Measurements from ENCODE around the gene PNPLA8.

The PNPLA8 gene

GRCh38 chr7:108430664-108431063 lies 95.3 kb downstream of the PNPLA8 start:
- no peaks in the 10 kb centered on the region for H3K79me1 ChIP-seq (replicated peaks; ENCODE audit: low read length, poor library complexity, severe bottlenecking)
- H4K91ac ChIP-seq (ENCODE audit: low read length) = no peak overlapping the region
- no peak overlapping the region for H2BK15ac ChIP-seq (ENCODE audit: low read depth, poor library complexity, severe bottlenecking)

DNA sequence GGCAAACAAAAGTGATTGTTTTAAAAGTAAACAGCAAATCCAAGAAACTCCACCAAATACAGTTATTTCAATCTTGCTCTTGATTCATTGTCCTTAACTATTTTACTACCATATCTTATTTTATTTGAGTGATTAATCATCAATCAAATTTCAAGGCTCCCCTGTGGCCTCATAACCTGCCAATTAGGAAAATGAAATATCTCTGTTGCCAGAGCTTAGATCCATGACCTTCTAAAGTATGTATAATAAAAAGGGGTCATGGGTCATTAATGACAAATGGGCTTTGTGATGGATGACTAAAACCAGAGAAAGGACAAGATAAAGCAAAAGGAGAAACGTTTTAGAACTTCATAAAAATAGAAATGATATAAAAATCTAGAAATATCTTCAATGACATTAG lies 98.2 kb downstream of the PNPLA8 start:
- no peaks in the 10 kb centered on the region for H3K36me3 ChIP-seq (ENCODE audit: control insufficient read depth in 1 of 2, insufficient read depth in 2 of 2, low read depth in 1 of 2, low read length in 2 of 2)
- no peak overlapping the region for H2AFZ ChIP-seq (ENCODE audit: low read depth, low read length)
- H3K27ac ChIP-seq (ENCODE audit: low read length, poor library complexity, severe bottlenecking) = no peak overlapping the region
- no peak overlapping the region for H3K14ac ChIP-seq (ENCODE audit: low read length in 2 of 2)
- H2BK12ac ChIP-seq (ENCODE audit: low read length in 2 of 2) = no peak overlapping the region
- H3K4me3 ChIP-seq (ENCODE audit: insufficient read depth in 1 of 2, low read depth in 1 of 2, low read length in 2 of 2) = no peak overlapping the region
- no peak overlapping the region for H3K4ac ChIP-seq (ENCODE audit: low read depth in 1 of 2, low read length in 2 of 2)
- no peak overlapping the region for H3K18ac ChIP-seq (ENCODE audit: low read depth in 1 of 2, low read length in 2 of 2)
- no peaks in the 10 kb centered on the region for H3K4me1 ChIP-seq (ENCODE audit: control insufficient read depth, insufficient read depth, low read depth, low read length)
- WGBS = no CpG with 5 or more reads among the region's 1 CpG
- no peak overlapping the region for H4K8ac ChIP-seq (ENCODE audit: low read length)
- no peak overlapping the region for H3K4me2 ChIP-seq (ENCODE audit: low read length, poor library complexity, severe bottlenecking)
- DNase-seq = no peak
- peaks cover 14 to 22% of the 10 kb centered on the region in 2 experiments for H3K27me3 ChIP-seq (ENCODE audit: control insufficient read depth in 1 of 2, insufficient read depth in 1 of 2, low read length in 2 of 2)
- H3K9ac ChIP-seq (ENCODE audit: low read length) = no peak overlapping the region
- H2BK5ac ChIP-seq (ENCODE audit: low read depth, low read length, poor library complexity, severe bottlenecking) = no peak overlapping the region
- H2BK120ac ChIP-seq (ENCODE audit: low read depth, low read length) = no peak overlapping the region
- no peak overlapping the region for H4K91ac ChIP-seq (ENCODE audit: low read length)
- H2BK15ac ChIP-seq (ENCODE audit: low read depth, poor library complexity, severe bottlenecking) = no peak overlapping the region
- no peak overlapping the region for H3K23ac ChIP-seq (ENCODE audit: low read length in 2 of 2)
- no peaks in the 10 kb centered on the region for H3K79me1 ChIP-seq (replicated peaks; ENCODE audit: low read length, poor library complexity, severe bottlenecking)
- no peak overlapping the region for H2AK5ac ChIP-seq (ENCODE audit: low read length, severe bottlenecking)
- no peaks in the 10 kb centered on the region for H3K9me3 ChIP-seq (ENCODE audit: control insufficient read depth, low read length)

More at GRCh38 chr7:108430664-108431063, 95.3 kb downstream of the PNPLA8 start:
- no peak overlapping the region for H3K4ac ChIP-seq (ENCODE audit: low read depth in 1 of 2, low read length in 2 of 2)
- H3K14ac ChIP-seq (ENCODE audit: low read length in 2 of 2) = no peak overlapping the region
- no peak overlapping the region for H3K4me3 ChIP-seq (ENCODE audit: insufficient read depth in 1 of 2, low read depth in 1 of 2, low read length in 2 of 2)
- no peak overlapping the region for H2BK120ac ChIP-seq (ENCODE audit: low read depth, low read length)
- H3K9me3 ChIP-seq (ENCODE audit: control insufficient read depth, low read length) = no peaks in the 10 kb centered on the region
- peaks cover 0 to 6% of the 10 kb centered on the region in 2 experiments for H3K27me3 ChIP-seq (ENCODE audit: control insufficient read depth in 1 of 2, insufficient read depth in 1 of 2, low read length in 2 of 2)
- no peak overlapping the region for H3K4me2 ChIP-seq (ENCODE audit: low read length, poor library complexity, severe bottlenecking)
- no peak overlapping the region for H4K8ac ChIP-seq (ENCODE audit: low read length)
- no peak overlapping the region for H2BK12ac ChIP-seq (ENCODE audit: low read length in 2 of 2)
- H3K9ac ChIP-seq (ENCODE audit: low read length) = no peak overlapping the region
- no peak overlapping the region for H3K27ac ChIP-seq (ENCODE audit: low read length, poor library complexity, severe bottlenecking)
- H2AFZ ChIP-seq (ENCODE audit: low read depth, low read length) = no peak overlapping the region
- WGBS = 42% methylated on average over 1 of the region's 1 CpG
- no peak for DNase-seq
- H2AK5ac ChIP-seq (ENCODE audit: low read length, severe bottlenecking) = no peak overlapping the region
- H3K36me3 ChIP-seq (ENCODE audit: control insufficient read depth in 1 of 2, insufficient read depth in 2 of 2, low read depth in 1 of 2, low read length in 2 of 2) = no peaks in the 10 kb centered on the region
- no peak overlapping the region for H3K23ac ChIP-seq (ENCODE audit: low read length in 2 of 2)
- H3K18ac ChIP-seq (ENCODE audit: low read depth in 1 of 2, low read length in 2 of 2) = no peak overlapping the region
- no peak overlapping the region for H2BK5ac ChIP-seq (ENCODE audit: low read depth, low read length, poor library complexity, severe bottlenecking)
- H3K4me1 ChIP-seq (ENCODE audit: control insufficient read depth, insufficient read depth, low read depth, low read length) = no peaks in the 10 kb centered on the region

DNA sequence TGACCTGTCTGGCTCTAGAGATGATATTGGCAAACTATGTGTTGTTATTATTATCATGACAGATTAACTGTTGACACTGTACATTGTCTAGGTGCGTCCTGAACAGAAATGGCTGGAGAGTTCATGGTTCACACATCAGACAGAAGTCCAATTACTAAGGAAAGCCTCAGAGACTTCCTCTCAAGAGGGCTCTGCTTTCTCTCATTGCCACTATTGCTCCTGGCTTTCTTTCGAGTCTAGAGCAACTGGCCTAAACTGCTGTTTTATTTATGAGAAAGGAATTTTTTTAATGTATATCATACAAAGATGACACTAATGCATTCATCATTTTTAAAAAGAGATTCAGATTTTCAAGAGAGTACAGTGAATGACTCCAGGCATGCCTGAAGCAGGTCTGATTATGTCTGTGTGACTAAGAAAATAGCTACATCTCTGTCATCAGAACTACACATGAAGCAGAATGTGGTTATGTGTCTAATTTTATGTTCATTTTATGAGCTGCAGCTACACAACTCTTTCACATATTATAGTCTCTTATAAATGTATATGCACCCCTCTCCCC lies 100.1 kb downstream of the PNPLA8 start:
- 0% methylated on average over 1 of the region's 2 CpGs for WGBS
- Histone ChIP-seq H4K91ac (ENCODE audit: low read length) (no peak overlapping the region), H3K4me2 (ENCODE audit: low read length, poor library complexity, severe bottlenecking) (no peak overlapping the region), H3K14ac (ENCODE audit: low read length in 2 of 2) (no peak overlapping the region), H3K4ac (ENCODE audit: low read depth in 1 of 2, low read length in 2 of 2) (no peak overlapping the region), H3K18ac (ENCODE audit: low read depth in 1 of 2, low read length in 2 of 2) (no peak overlapping the region), H3K4me3 (ENCODE audit: insufficient read depth in 1 of 2, low read depth in 1 of 2, low read length in 2 of 2) (no peak overlapping the region), H3K4me1 (ENCODE audit: control insufficient read depth, insufficient read depth, low read depth, low read length) (no peaks in the 10 kb centered on the region), H3K79me1 (replicated peaks; ENCODE audit: low read length, poor library complexity, severe bottlenecking) (no peaks in the 10 kb centered on the region), H3K9ac (ENCODE audit: low read length) (no peak overlapping the region), H2BK15ac (ENCODE audit: low read depth, poor library complexity, severe bottlenecking) (no peak overlapping the region), H2AFZ (ENCODE audit: low read depth, low read length) (no peak overlapping the region), H3K9me3 (ENCODE audit: control insufficient read depth, low read length) (no peaks in the 10 kb centered on the region), H2BK5ac (ENCODE audit: low read depth, low read length, poor library complexity, severe bottlenecking) (no peak overlapping the region), H4K8ac (ENCODE audit: low read length) (no peak overlapping the region), H3K27me3 (ENCODE audit: control insufficient read depth in 1 of 2, insufficient read depth in 1 of 2, low read length in 2 of 2) (peaks cover 15 to 31% of the 10 kb centered on the region in 2 experiments), H2AK5ac (ENCODE audit: low read length, severe bottlenecking) (no peak overlapping the region), H3K36me3 (ENCODE audit: control insufficient read depth in 1 of 2, insufficient read depth in 2 of 2, low read depth in 1 of 2, low read length in 2 of 2) (no peaks in the 10 kb centered on the region), H3K27ac (ENCODE audit: low read length, poor library complexity, severe bottlenecking) (no peak overlapping the region), H3K23ac (ENCODE audit: low read length in 2 of 2) (no peak overlapping the region), H2BK120ac (ENCODE audit: low read depth, low read length) (no peak overlapping the region), H2BK12ac (ENCODE audit: low read length in 2 of 2) (no peak overlapping the region)
- DNase-seq = no peak

DNA sequence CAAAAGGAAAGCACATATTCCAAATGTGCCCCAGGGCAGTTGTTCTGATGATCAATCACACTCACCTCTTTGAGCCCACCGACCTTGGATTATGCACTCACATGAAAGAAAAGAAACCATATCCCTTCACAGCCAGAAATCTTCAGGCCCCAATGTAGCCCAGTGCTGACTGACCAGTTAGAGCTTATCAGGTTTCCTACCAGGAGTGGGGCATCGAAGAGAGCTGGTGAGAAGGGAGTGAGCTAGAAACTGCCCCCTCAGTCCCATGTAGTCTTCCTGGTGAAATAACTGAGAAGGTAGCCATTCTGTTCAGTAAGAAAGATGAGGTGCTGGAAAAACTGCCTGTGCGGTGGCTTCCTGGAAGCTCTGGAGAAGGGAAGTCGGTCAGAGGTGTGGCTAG lies 101.9 kb downstream of the PNPLA8 start:
- Histone ChIP-seq H3K14ac (ENCODE audit: low read length in 2 of 2) (no peak overlapping the region), H2BK120ac (ENCODE audit: low read depth, low read length) (no peak overlapping the region), H4K8ac (ENCODE audit: low read length) (no peak overlapping the region), H3K4me3 (ENCODE audit: insufficient read depth in 1 of 2, low read depth in 1 of 2, low read length in 2 of 2) (no peak overlapping the region), H3K9me3 (ENCODE audit: control insufficient read depth, low read length) (no peaks in the 10 kb centered on the region), H2BK15ac (ENCODE audit: low read depth, poor library complexity, severe bottlenecking) (no peak overlapping the region), H2BK12ac (ENCODE audit: low read length in 2 of 2) (no peak overlapping the region), H3K27me3 (ENCODE audit: control insufficient read depth in 1 of 2, insufficient read depth in 1 of 2, low read length in 2 of 2) (peaks cover 15 to 25% of the 10 kb centered on the region in 2 experiments), H3K9ac (ENCODE audit: low read length) (no peak overlapping the region), H3K4me2 (ENCODE audit: low read length, poor library complexity, severe bottlenecking) (no peak overlapping the region), H3K23ac (ENCODE audit: low read length in 2 of 2) (no peak overlapping the region), H2AFZ (ENCODE audit: low read depth, low read length) (no peak overlapping the region), H4K91ac (ENCODE audit: low read length) (no peak overlapping the region), H3K4ac (ENCODE audit: low read depth in 1 of 2, low read length in 2 of 2) (no peak overlapping the region), H3K36me3 (ENCODE audit: control insufficient read depth in 1 of 2, insufficient read depth in 2 of 2, low read depth in 1 of 2, low read length in 2 of 2) (no peaks in the 10 kb centered on the region), H2AK5ac (ENCODE audit: low read length, severe bottlenecking) (no peak overlapping the region), H2BK5ac (ENCODE audit: low read depth, low read length, poor library complexity, severe bottlenecking) (no peak overlapping the region), H3K4me1 (ENCODE audit: control insufficient read depth, insufficient read depth, low read depth, low read length) (no peaks in the 10 kb centered on the region), H3K27ac (ENCODE audit: low read length, poor library complexity, severe bottlenecking) (no peak overlapping the region), H3K18ac (ENCODE audit: low read depth in 1 of 2, low read length in 2 of 2) (no peak overlapping the region), H3K79me1 (replicated peaks; ENCODE audit: low read length, poor library complexity, severe bottlenecking) (no peaks in the 10 kb centered on the region)
- DNase-seq = no peak
- WGBS = 93% methylated on average over 4 of the region's 4 CpGs
